Measurements from ENCODE around the gene DDC. TPM values are rescaled to one million over a fixed set of nuclear protein-coding genes. Genes with fewer than 3 reads are reported as not detected.

DDC gene, protein sequence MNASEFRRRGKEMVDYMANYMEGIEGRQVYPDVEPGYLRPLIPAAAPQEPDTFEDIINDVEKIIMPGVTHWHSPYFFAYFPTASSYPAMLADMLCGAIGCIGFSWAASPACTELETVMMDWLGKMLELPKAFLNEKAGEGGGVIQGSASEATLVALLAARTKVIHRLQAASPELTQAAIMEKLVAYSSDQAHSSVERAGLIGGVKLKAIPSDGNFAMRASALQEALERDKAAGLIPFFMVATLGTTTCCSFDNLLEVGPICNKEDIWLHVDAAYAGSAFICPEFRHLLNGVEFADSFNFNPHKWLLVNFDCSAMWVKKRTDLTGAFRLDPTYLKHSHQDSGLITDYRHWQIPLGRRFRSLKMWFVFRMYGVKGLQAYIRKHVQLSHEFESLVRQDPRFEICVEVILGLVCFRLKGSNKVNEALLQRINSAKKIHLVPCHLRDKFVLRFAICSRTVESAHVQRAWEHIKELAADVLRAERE
- total RNA-seq: not detected in 2 replicates

DNA sequence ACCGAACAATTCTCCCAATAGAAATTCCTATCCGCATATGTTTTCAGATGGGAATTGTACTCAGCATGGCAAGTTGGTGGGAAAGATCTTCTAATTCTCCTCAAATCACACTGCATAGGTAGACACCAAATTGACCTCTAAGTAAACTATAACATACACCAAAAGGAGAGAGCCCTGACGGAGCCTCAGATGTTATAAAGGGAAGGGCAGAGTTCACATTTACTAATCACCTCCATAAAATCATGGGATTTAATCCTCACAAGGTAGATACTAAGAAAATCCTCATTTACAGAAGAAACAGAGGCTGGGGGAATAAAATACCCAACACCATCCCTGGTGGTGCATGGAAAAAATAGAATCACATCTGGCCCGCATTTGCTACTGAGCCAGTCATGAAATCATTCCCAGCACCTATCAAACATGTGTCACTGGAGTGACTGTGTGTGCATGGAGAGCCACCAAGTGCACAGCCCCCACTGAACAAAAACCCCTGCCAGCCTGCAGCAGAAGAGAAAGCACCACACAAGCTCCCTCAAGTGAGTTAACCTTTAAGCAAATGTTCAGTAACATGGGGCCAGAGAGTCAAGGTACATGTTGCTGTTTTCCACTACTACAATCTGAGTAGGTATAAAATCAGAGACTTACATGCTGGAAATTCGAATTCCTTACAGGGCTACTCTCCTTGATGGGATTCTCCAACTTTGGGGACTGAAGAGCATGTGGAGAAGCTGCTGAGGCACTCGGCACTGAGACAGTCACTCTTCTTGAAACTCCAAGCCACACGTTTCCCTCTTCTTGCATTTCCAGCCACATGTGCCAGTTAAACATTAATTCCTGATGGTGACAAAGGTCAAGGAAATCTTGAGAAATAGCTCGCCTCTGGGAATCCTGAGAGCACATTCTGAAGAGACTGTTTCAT lies at the start of gene DDC:
TSS of gene DDC (minus strand) at position 766 of the 919 bp plus-strand sequence. CDS start 21,320 bp downstream, outside the sequence.

DNA sequence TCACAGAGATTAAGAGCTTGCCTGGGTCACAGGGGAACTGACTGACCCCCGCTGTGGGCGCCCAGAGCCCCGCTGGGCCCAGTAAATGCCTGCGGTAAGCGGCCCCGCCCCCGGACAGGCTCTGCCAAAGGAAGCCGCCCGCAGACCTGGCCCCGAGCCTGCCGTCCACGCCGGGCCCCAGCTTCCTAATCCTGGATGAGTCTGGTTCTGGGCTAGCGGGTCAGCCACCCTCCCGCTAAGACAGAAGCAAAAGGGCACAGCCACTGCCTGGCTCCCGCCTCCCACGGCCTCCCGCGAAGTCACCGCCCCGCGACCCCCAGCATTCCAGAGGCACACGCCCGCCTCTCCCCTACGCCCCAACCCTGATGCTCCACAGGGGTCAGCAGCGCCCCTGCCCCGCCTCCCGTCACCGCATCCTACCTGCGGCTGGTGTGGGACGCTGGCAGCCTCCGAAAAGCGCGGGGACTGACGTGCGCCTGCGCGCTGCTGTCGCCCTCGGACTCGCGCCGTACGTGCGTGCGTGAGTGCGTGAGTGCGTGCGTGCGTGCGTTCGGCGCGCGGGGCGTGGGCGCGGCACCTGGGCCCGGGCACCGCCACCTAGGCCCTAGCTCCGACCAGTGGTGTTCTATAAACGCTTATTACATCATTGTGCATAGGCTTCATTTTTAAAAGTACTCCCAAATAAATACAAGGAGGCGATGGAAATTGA lies 115.2 kb downstream of the DDC start, which contains the start of gene FIGNL1:
TSS of gene FIGNL1 (minus strand) at position 470 of the 709 bp plus-strand sequence. CDS start 3,063 bp downstream, outside the sequence.

Other genes with a start within 250 kb of the DDC start
- gene FIGNL1, start 115.1 kb downstream of the DDC start, total RNA-seq: 7.0 and 13.3 TPM in 2 replicates
- 43.1 and 55.4 TPM in 2 replicates for gene GRB10, start 217.5 kb upstream of the DDC start, total RNA-seq